Stomach (tissue), 9 donors: Measurements from ENCODE around the gene SERPING1. TPM values are rescaled to one million over a fixed set of nuclear protein-coding genes. Genes with fewer than 3 reads are reported as not detected.

Experiments used
- DNase-seq, 2 donors: peaks; one replicate each; pipeline versions ENCODE4 v3.0.0 to v3.0.0-alpha.2; 2013 to 2019
- H3K27ac ChIP-seq, 5 donors: fragments of 200-600 bp in 4 of 5; sonication (generic) in 4 of 5; one replicate each; pipeline ENCODE4 v1.5.1; 2013 to 2019; ENCODE audit warnings: mild to moderate bottlenecking in 1 of 5, moderate library complexity in 1 of 5
- H3K27me3 ChIP-seq, 3 donors: fragments of 200-600 bp; sonication (generic); one replicate each; pipeline ENCODE4 v1.5.1; 2017 to 2019; ENCODE audit warnings: mixed run types in 1 of 3
- H3K36me3 ChIP-seq, 4 donors: fragments of 200-600 bp; sonication (generic); 1 replicate in 3 of 4; 2 replicates in 1 of 4; pipeline ENCODE4 v1.5.1; 2016 to 2019
- H3K4me1 ChIP-seq, 4 donors: fragments of 200-600 bp; sonication (generic); one replicate each; pipeline ENCODE4 v1.5.1; 2016 to 2019
- H3K4me3 ChIP-seq, 4 donors: fragments of 200-600 bp; sonication (generic) in 3 of 4; one replicate each; pipeline ENCODE4 v1.5.1; 2016 to 2019; ENCODE audit warnings: mild to moderate bottlenecking in 1 of 4
- H3K9me3 ChIP-seq, 4 donors: fragments of 200-600 bp; sonication (generic); one replicate each; pipeline ENCODE4 v1.5.1; 2016 to 2019
- EP300 ChIP-seq: sonication (generic); formaldehyde crosslinking; IDR thresholded peaks from one replicate; pipeline ENCODE4 v1.6.1; 2017; ENCODE audit warnings: antibody characterized with exemption
- POLR2A ChIP-seq, 4 donors: fragments of 450-650 bp; IDR thresholded peaks; one replicate each; pipeline ENCODE4 v1.6.1; 2016; ENCODE audit warnings: antibody characterized with exemption in 4 of 4, control low read depth in 2 of 4, mild to moderate bottlenecking in 1 of 4, moderate library complexity in 1 of 4
- POLR2AphosphoS5 ChIP-seq, 3 donors: sonication (generic); formaldehyde crosslinking; IDR thresholded peaks; one replicate each; pipeline ENCODE4 v1.6.1; 2016; ENCODE audit warnings: antibody characterized with exemption in 3 of 3
- WGBS, 5 donors: extraction: QIAGEN DNeasy Blood & Tissue Kit in 3 of 5; methylation state at CpG; one replicate each; pipeline versions ENCODE4 v1.1.5 to v1.1.7; 2013 to 2018; 5-methylcytosine and 5-hydroxymethylcytosine counted together
- intact Hi-C: fragments of 100-400 bp; cut with DNase I; formaldehyde crosslinking; loops from one replicate; pipeline ENCODE4 v1.15.1; 2023; ENCODE audit warnings: low total_unique reads
- polyA plus RNA-seq, 3 donors: library from polyadenylated mRNA; stranded (reverse); fragments of 200-250 nt; gene quantifications; one replicate each; pipeline ENCODE4 v1.2.3, GENCODE V29; 2013
- total RNA-seq, 5 donors: library from RNA; depleted of rRNA; stranded (reverse); fragments of >200 nt; gene quantifications; one replicate each; pipeline versions ENCODE4 v1.1.0 to v1.2.3, GENCODE V29; 2014 to 2016
- TF ChIP-seq, protein P1 (sequence below), 7 experiments: fragments of 450-650 bp in 4 of 7; fragments of 200-600 bp in 3 of 7; sonication (generic) in 3 of 7; IDR thresholded peaks; one replicate each; pipeline ENCODE4 v1.5.1; 2016 to 2019; ENCODE audit warnings: antibody characterized with exemption in 7 of 7, control low read depth in 2 of 7, mild to moderate bottlenecking in 1 of 7
- donor health status: healthy with polysubstance abuse.
- donor health status: Bipolar disorder and iron deficiency.
- donor health status: healthy.

SERPING1 gene
- total and polyA plus RNA-seq, 8 donors, result 17.4 to 247 (median 133) TPM

GRCh38 chr11:57598831-57599155, 1.3 kb downstream of the SERPING1 start:
- Histone ChIP-seq H3K27me3 (peaks cover 0 to 7% (median 0%) of the 10 kb centered on the region in 3 donors), H3K27ac (peak overlapping the region; percentile 87 to 92 (median 90)), H3K9me3 (no peaks in the 10 kb centered on the region), H3K36me3 (peaks cover 0 to 19% (median 15%) of the 10 kb centered on the region in 4 donors), H3K4me1 (peaks cover 0 to 36% (median 18%) of the 10 kb centered on the region in 4 donors), H3K4me3 (peak overlapping the region; percentile 54 to 69 (median 60))
- intact Hi-C loops, result no loop called here
- WGBS, 5 donors, result 54 to 78% (median 67%) methylated on average over 4 to 5 of the region's 5 CpGs
- DNase-seq, result peak in 1 of 2 donors; percentile 58
- TF ChIP-seq POLR2A (IDR thresholded peaks at IDR 0.05) (no peak), EP300 (no peak), POLR2AphosphoS5 (IDR thresholded peaks at IDR 0.05) (no peak)
- TF ChIP-seq, protein P1, sequence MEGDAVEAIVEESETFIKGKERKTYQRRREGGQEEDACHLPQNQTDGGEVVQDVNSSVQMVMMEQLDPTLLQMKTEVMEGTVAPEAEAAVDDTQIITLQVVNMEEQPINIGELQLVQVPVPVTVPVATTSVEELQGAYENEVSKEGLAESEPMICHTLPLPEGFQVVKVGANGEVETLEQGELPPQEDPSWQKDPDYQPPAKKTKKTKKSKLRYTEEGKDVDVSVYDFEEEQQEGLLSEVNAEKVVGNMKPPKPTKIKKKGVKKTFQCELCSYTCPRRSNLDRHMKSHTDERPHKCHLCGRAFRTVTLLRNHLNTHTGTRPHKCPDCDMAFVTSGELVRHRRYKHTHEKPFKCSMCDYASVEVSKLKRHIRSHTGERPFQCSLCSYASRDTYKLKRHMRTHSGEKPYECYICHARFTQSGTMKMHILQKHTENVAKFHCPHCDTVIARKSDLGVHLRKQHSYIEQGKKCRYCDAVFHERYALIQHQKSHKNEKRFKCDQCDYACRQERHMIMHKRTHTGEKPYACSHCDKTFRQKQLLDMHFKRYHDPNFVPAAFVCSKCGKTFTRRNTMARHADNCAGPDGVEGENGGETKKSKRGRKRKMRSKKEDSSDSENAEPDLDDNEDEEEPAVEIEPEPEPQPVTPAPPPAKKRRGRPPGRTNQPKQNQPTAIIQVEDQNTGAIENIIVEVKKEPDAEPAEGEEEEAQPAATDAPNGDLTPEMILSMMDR (IDR thresholded peaks at IDR 0.05), result no peak

- TF ChIP-seq POLR2AphosphoS5 (IDR thresholded peaks at IDR 0.05) (no peak), EP300 (no peak), POLR2A (IDR thresholded peaks at IDR 0.05) (no peak)
- TF ChIP-seq, protein P1 (IDR thresholded peaks at IDR 0.05), result no peak
- peak overlapping the region in 4 of 5 donors; percentile 90 to 92 (median 91) for H3K27ac ChIP-seq
- H3K9me3 ChIP-seq, result no peaks in the 10 kb centered on the region
- 19 to 67% (median 50%) methylated on average over 2 of the region's 2 CpGs for WGBS, 5 donors
- peak in 1 of 2 donors; percentile 9 for DNase-seq
- H3K27me3 ChIP-seq, result peaks cover 0 to 7% (median 0%) of the 10 kb centered on the region in 3 donors
- H3K36me3 ChIP-seq, result peaks cover 0 to 19% (median 15%) of the 10 kb centered on the region in 4 donors
- H3K4me3 ChIP-seq, result peak overlapping the region in 3 of 4 donors; percentile 54 to 69 (median 59)
- intact Hi-C loops, result no loop called here
- peaks cover 0 to 36% (median 18%) of the 10 kb centered on the region in 4 donors for H3K4me1 ChIP-seq
These were observed 1.9 kb downstream of the SERPING1 start for GRCh38 chr11:57599381-57599780.

- peaks cover 0 to 7% (median 0%) of the 10 kb centered on the region in 3 donors for H3K27me3 ChIP-seq
- H3K4me1 ChIP-seq, result peaks cover 0 to 36% (median 18%) of the 10 kb centered on the region in 4 donors
- DNase-seq, result no peak
- H3K27ac ChIP-seq, result no peak overlapping the region
- TF ChIP-seq, protein P1 (IDR thresholded peaks at IDR 0.05), result no peak
- TF ChIP-seq POLR2AphosphoS5 (IDR thresholded peaks at IDR 0.05) (no peak), POLR2A (IDR thresholded peaks at IDR 0.05) (no peak), EP300 (no peak)
- H3K4me3 ChIP-seq, result no peak overlapping the region
- no peaks in the 10 kb centered on the region for H3K9me3 ChIP-seq
- H3K36me3 ChIP-seq, result peaks cover 4 to 30% (median 28%) of the 10 kb centered on the region in 4 donors
- intact Hi-C loops, result no loop called here
- 80 to 92% (median 86%) methylated on average over 3 of the region's 3 CpGs for WGBS, 5 donors
These were observed 3.8 kb downstream of the SERPING1 start for GRCh38 chr11:57601297-57601696.

DNA sequence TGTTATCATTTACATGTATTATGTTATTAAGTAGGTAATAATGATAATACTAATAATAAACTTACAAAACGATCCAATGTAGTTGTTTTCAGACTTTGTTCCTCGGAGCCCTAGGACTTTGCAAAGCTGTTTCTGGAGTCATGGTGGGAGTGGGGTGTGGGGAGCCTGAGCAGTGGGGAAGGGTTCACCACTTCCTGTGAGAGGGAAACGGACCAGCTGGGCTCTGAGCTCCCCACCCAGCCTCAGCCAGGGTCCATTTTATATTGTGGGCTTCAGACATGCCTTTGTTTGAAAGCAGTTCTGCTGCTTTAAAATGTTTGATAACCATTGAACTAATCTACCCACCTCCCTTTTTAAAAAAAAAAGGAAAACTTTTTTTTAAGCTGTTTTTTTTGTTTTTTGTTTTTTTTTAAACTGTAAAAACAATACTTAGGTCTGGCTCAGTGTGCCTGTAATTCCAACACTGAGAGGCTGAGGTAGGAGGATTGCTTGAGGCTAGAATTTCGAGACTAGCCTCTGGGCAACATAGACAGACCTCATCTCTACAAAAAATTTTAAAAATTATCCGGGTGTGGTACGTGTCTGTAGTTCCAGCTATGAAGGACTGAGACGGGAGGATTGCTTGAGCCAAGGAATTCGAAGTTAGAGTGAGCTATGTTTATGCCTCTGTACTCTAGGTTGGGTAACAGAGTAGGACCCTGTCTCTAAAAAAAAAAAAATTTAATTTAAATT, 7.0 kb downstream of the SERPING1 start:
- TF ChIP-seq, protein P1 (IDR thresholded peaks at IDR 0.05), result no peak
- TF ChIP-seq POLR2A (IDR thresholded peaks at IDR 0.05) (no peak), POLR2AphosphoS5 (IDR thresholded peaks at IDR 0.05) (no peak), EP300 (no peak)
- peak in 1 of 2 donors; percentile 47 for DNase-seq
- Histone ChIP-seq H3K9me3 (no peaks in the 10 kb centered on the region), H3K4me3 (no peak overlapping the region), H3K27ac (no peak overlapping the region), H3K4me1 (peaks cover 0 to 6% (median 3%) of the 10 kb centered on the region in 4 donors), H3K36me3 (peaks cover 9 to 54% (median 52%) of the 10 kb centered on the region in 4 donors), H3K27me3 (no peaks in the 10 kb centered on the region)
- intact Hi-C loops, result no loop called here
- 50 to 58% (median 53%) methylated on average over 8 of the region's 8 CpGs for WGBS, 5 donors
